Right forelimb (tissue), 1 donor: ENCODE results near the gene CLDN5.
A peak's percentile ranks its signal among the peaks of the same experiment; 100 is the strongest.

Experiments
- DNase-seq: peaks from one replicate; pipeline ENCODE4 v3.0.0-alpha.2; 2018

The CLDN5 gene

DNA sequence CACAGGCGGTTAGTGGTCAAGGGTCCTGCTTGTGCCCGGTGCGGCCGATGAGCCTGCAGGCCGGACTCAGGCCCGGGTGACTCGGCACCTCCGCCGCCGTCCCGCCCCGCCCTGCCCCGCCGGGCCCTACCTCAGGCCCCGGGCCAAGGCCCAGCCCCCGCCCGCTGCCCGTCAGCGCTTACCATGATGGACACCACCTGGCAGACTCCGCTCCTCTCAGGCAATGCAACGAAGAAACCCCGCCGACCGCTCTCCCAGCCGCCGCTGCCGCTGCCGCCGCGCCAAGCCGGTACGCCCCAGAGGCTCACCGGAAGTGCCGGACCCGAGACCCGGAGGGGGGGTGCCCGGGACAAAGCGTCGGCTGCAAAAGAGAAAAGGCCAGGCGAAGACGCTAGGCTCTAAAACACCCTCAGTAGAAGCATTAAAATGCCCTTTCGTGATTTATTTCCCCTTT lies 45.3 kb downstream of the CLDN5 start, which contains the start of gene UFD1:
Gene UFD1, minus strand, starts transcription at position 293 of the 454 bp plus-strand sequence. Its CDS starts 108 bp downstream, at position 185.
- peak; percentile 90 for DNase-seq

GRCh38 chr22:19478045-19478900 lies 45.9 kb downstream of the CLDN5 start:
- no peak for DNase-seq

DNA sequence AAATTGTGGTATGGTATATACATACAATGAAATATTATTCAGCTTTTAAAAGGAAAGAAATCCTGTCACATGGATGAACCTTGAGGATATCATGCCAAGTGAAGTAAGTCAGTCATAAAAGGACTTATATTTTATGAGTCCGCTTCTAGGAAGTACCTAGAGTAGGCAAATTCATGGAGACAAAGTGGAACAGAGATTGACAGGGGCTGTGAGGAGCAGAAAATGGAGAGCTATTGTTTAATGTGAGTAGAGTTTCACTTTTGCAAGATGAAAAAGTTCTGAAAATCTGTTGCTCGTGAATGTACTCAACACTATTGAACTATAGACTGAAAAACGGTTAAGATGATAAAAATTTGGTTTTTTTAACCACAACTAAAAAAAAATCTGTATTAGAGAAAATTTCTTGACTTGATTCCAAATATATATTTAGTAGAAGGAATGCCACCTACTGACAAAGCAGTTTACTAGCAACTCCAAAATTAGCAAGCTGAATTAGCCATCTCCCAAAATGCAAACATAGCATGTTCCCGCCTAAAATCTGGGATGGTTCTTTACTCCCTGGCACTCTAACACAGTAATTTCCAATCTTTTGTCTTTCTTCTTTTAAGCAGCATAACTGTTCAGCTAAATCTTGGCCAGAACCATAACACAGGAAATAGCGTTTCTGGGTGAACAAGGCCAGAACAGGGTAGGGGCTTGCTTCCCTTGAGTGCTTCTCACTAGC lies 46.7 kb downstream of the CLDN5 start:
- no peak for DNase-seq

GRCh38 chr22:19476023-19476422 lies 48.2 kb downstream of the CLDN5 start:
- DNase-seq: no peak

- DNase-seq: no peak
These were observed 50.6 kb downstream of the CLDN5 start for GRCh38 chr22:19473578-19473977.
